DMS79 (cell line): ENCODE measurements around the gene CPA3.

Experiments
- DNase-seq: peaks from one replicate; lab custom pipeline; 2025; lab: John Stamatoyannopoulos, UW

Gene CPA3

GRCh38 chr3:148861277-148861869 is 3.7 kb upstream of the CPA3 start:
- no peak for DNase-seq

DNA sequence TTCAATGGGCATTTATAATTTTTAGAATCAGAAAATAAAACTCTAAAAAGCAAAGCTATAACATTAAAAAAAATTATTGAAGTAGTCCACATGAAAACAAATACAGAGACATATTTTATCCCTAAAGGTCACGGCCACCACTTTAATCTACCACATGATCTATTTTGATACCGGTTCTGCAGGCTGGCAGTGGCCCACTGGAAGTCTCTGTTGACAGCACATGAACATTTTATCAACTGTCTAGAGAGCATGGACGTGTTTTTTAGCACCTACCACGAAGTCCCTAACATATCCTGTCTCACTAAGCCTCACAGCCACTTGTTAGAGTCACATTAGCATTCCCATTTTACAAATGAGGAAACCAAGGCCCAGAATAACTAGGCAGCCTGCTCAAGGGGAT is 1.8 kb upstream of the CPA3 start:
- DNase-seq, result no peak

GRCh38 chr3:148863814-148864213 is 1.3 kb upstream of the CPA3 start:
- DNase-seq, result no peak

- no peak for DNase-seq
Observed at GRCh38 chr3:148866261-148866660, 1.2 kb downstream of the CPA3 start.

- DNase-seq, result no peak
Observed at GRCh38 chr3:148873270-148873927, 8.3 kb downstream of the CPA3 start.

GRCh38 chr3:148873977-148874376 is 8.9 kb downstream of the CPA3 start:
- no peak for DNase-seq

GRCh38 chr3:148878095-148878494 is 13.0 kb downstream of the CPA3 start:
- no peak for DNase-seq

DNA sequence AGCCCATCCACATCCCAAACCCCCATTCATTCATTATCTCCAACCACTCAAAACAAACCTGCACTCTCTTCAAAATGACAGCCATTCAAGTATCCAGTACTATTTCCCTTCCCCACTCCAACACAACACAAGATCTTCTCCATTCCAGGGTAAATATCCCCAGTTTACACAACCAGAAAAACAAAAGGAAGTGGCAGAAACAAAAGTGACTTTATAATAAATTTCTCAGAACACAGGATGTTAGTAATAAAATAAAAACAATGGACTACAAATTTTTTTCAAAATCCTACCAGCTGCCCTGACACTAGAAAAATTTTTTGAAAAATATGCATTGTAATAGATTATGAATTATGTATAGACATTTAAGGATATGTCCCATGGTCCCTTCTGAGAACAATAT is 14.2 kb downstream of the CPA3 start:
- DNase-seq, result no peak

DNA sequence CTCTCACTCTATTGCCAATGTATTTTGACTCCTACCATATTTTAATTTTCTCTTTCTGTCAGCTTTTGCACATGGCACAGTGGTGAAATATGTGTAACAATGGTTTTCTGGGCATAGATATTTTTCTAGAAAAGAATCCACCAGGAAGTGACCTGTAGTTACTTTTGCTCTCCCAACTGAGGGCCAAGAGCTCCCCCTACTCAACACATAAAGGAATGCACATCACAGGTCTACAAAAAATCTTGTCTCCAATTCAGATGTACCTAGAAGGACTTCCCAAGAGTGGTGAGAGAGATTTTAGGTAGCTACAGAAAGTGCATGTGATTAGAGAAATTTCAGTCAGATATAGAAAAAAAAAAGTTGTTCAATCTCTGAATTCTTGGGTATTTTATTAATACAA is 15.6 kb downstream of the CPA3 start:
- DNase-seq, result no peak

DNA sequence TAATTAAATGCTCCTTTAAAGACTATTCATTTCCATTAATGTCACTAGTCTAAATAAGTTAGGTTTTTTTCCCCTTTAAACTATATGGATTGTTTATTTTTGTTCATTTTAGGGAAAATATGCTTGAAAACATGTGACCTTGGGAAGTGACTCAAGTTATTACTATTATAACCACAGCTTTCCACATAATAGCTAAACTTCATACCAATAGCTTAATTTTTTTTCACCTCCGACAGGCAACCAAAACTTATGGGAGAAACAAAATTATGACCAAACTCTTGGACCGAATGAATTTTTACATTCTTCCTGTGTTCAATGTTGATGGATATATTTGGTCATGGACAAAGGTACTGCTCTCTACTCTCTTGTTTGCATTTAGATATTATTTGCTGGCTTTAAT is 16.2 kb downstream of the CPA3 start:
- DNase-seq, result no peak

- no peak for DNase-seq
Observed at GRCh38 chr3:148882288-148882687, 17.2 kb downstream of the CPA3 start.

DNA sequence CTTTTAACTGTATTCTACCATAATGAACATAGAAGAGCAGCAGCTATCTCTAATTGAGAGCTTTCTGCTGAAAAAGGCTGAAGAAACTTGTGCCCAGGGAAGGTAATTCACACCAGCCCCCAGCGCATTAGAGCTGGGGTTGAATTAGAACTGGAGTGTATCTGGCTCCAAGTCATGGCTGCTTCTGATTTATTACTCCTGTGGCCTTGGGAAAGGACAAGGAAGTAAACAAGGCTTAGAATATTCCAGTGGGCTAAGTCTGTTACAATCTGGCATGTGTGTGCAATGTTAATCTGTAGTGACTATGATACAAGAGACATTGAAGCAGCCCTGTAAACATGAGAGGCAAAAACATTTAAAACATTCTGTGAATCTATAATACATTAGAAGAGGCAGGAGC is 18.1 kb downstream of the CPA3 start:
- DNase-seq, result no peak

- no peak for DNase-seq
Observed at GRCh38 chr3:148884261-148884660, 19.2 kb downstream of the CPA3 start.

GRCh38 chr3:148889828-148890227 is 24.7 kb downstream of the CPA3 start:
- DNase-seq, result no peak

- no peak for DNase-seq
Observed at GRCh38 chr3:148896062-148896461, 31.0 kb downstream of the CPA3 start.

GRCh38 chr3:148901987-148902791 is 37.1 kb downstream of the CPA3 start:
- no peak for DNase-seq

GRCh38 chr3:148903022-148903442 is 37.9 kb downstream of the CPA3 start:
- no peak for DNase-seq

DNA sequence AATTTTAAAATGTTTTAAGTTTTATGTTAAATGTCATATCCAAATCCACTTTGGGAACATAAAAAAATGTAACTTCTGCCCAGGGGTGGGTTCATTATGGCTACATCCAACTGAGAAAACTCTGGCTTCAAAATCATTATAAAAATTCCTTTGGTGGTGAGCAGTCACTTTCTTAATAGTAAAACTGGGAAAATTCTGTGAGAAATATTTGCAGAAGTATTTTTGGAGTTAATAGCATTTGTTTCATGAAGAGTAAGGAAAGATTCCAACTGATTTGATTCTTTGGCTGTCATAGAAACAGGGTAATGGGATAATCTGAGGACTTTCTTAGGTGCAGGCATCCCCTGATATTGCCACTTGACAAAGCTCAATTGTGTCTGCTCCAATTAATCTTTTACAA is 38.8 kb downstream of the CPA3 start:
- no peak for DNase-seq

DNA sequence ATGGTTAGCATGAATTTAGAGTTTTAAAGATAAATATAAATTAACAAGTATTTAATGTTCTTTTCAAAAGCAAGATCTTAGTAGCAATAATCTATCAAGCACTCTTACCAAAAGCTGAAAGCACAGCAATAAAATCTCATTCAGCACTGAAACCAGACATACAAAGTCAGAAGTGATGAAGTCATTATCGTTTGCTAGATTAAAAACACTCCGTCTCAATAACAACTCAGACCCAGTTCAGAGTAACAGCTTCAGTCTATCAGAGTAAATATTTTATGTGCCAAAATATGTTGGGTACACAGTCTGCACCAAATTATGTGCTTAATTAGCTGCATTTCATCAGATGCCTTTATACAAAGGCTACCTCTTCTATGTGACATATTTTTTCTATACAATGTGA is 41.6 kb downstream of the CPA3 start:
- no peak for DNase-seq

DNA sequence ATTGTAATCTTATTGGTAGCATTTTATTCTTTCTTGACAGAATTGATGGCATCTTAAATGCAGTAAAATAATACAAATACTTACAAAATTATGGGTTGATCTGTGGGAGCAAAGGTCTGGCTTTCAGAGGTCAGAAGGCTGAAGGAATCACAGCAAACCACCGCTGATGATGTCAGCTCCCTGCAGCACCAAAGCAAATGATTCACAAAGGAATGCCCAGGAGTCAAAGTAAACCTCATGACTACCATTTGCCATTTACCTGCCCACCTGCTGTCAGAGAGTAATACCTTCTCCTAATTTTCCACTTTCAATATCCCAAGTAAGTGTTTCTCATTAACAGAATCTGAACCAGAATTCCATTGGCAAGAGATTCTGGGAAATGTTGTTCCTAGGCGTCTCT is 46.1 kb downstream of the CPA3 start:
- DNase-seq, result no peak

DNA sequence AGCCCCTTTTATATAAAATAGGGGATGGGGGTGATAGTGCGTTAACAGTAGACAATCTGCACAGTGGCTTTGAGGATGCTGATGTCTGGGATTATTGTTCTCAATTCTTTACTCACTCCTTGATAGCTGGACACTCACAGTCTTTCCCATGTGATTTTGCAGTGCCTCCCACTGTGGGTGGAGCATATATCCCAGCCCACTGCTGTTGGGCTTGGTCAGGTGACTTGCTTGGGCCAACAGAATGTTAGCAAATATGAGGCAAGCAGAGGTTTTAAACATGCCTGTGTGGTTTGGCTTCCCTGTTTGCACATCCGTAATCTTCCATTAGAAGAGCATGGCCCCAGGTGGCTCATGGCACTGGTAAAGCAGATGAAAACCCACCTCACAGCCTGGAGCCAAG is 46.5 kb downstream of the CPA3 start:
- DNase-seq, result no peak

- DNase-seq, result no peak
Observed at GRCh38 chr3:148914936-148915690, 50.0 kb downstream of the CPA3 start.

DNA sequence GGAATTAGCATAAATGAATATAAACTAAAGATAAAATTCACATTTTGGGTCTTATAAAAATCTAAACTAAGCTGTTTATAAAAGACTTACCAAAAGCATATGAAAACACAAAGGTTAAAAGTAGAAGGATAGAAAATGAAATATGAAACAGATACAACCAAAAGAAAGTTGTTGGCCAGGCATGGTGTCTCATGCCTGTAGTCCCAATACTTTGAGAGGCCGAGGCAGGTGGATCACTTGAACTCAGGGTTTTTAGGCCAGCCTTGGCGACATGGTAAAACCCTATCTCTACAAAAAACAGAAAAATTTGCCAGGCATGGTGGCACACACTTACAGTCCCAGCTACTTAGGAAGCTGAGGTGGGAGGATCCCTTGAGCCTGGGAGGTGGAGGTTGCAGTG is 51.0 kb downstream of the CPA3 start:
- DNase-seq, result no peak
